Liver (tissue), 3 donors: ENCODE measurements around the gene CDX1.

Experiments used
- EGR1 ChIP-seq, 2 donors: IDR thresholded peaks; 2 replicates each; pipeline ENCODE4 v1.6.1; 2016 to 2018; ENCODE audit warnings: antibody characterized with exemption in 2 of 2, low read depth in 2 of 2
- FOXA1 ChIP-seq: IDR thresholded peaks from 2 replicates; pipeline ENCODE4 v1.6.1; 2016; ENCODE audit warnings: antibody characterized with exemption
- GABPA ChIP-seq, 2 donors: IDR thresholded peaks in 1 of 2; conservative IDR thresholded peaks in 1 of 2; 2 replicates each; pipeline ENCODE4 v1.6.1; 2016; ENCODE audit warnings: antibody characterized with exemption in 2 of 2, mild to moderate bottlenecking in 1 of 2, moderate library complexity in 1 of 2
- MAX ChIP-seq: IDR thresholded peaks from 2 replicates; pipeline ENCODE4 v1.6.1; 2016; ENCODE audit warnings: antibody characterized with exemption
- RAD21 ChIP-seq, 2 donors: IDR thresholded peaks; 2 replicates each; pipeline ENCODE4 v1.6.1; 2016; ENCODE audit warnings: antibody characterized with exemption in 2 of 2, mild to moderate bottlenecking in 2 of 2
- YY1 ChIP-seq: IDR thresholded peaks from 2 replicates; pipeline ENCODE4 v1.6.1; 2016; ENCODE audit warnings: antibody characterized with exemption, mild to moderate bottlenecking
- TF ChIP-seq, protein P1 (sequence below): IDR thresholded peaks from 2 replicates; pipeline ENCODE4 v1.6.1; 2016; ENCODE audit warnings: antibody characterized with exemption, mild to moderate bottlenecking
- TF ChIP-seq, protein P2 (sequence below): fragments of 150-350 bp; IDR thresholded peaks from 2 replicates; pipeline ENCODE4 v1.5.1; 2017; ENCODE audit warnings: improper control_type of control experiment, low read depth, low read length; ENCODE audit not compliant: missing input control
- TF ChIP-seq, protein P3 (sequence below): IDR thresholded peaks from 2 replicates; pipeline ENCODE4 v1.6.1; 2016; ENCODE audit warnings: antibody characterized with exemption
- donor health status: healthy.
- donor health status: healthy.

DNA sequence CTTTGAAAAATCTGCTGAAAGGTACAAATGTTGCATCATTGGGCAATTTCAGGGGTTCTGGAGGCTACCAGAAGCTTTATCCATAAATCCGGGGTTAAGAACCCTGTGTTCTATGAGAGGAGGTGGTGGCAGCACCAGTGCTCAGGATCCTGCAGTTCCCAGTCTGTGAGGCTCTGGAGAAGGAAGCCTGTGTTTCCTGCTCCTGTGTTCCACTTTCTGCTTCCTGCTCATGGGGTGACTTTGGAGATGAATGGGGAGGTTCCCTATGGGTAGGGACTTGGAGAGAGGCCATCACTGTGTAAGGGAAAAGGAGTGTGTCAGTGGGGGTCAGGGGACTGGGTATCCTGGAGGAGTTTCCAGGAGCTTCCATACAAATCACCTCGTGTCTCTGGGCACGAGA lies 2.3 kb downstream of the CDX1 start:
- TF ChIP-seq, protein P1, sequence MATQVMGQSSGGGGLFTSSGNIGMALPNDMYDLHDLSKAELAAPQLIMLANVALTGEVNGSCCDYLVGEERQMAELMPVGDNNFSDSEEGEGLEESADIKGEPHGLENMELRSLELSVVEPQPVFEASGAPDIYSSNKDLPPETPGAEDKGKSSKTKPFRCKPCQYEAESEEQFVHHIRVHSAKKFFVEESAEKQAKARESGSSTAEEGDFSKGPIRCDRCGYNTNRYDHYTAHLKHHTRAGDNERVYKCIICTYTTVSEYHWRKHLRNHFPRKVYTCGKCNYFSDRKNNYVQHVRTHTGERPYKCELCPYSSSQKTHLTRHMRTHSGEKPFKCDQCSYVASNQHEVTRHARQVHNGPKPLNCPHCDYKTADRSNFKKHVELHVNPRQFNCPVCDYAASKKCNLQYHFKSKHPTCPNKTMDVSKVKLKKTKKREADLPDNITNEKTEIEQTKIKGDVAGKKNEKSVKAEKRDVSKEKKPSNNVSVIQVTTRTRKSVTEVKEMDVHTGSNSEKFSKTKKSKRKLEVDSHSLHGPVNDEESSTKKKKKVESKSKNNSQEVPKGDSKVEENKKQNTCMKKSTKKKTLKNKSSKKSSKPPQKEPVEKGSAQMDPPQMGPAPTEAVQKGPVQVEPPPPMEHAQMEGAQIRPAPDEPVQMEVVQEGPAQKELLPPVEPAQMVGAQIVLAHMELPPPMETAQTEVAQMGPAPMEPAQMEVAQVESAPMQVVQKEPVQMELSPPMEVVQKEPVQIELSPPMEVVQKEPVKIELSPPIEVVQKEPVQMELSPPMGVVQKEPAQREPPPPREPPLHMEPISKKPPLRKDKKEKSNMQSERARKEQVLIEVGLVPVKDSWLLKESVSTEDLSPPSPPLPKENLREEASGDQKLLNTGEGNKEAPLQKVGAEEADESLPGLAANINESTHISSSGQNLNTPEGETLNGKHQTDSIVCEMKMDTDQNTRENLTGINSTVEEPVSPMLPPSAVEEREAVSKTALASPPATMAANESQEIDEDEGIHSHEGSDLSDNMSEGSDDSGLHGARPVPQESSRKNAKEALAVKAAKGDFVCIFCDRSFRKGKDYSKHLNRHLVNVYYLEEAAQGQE = no peak
- TF ChIP-seq, protein P2, sequence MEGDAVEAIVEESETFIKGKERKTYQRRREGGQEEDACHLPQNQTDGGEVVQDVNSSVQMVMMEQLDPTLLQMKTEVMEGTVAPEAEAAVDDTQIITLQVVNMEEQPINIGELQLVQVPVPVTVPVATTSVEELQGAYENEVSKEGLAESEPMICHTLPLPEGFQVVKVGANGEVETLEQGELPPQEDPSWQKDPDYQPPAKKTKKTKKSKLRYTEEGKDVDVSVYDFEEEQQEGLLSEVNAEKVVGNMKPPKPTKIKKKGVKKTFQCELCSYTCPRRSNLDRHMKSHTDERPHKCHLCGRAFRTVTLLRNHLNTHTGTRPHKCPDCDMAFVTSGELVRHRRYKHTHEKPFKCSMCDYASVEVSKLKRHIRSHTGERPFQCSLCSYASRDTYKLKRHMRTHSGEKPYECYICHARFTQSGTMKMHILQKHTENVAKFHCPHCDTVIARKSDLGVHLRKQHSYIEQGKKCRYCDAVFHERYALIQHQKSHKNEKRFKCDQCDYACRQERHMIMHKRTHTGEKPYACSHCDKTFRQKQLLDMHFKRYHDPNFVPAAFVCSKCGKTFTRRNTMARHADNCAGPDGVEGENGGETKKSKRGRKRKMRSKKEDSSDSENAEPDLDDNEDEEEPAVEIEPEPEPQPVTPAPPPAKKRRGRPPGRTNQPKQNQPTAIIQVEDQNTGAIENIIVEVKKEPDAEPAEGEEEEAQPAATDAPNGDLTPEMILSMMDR = no peak
- TF ChIP-seq, protein P3, sequence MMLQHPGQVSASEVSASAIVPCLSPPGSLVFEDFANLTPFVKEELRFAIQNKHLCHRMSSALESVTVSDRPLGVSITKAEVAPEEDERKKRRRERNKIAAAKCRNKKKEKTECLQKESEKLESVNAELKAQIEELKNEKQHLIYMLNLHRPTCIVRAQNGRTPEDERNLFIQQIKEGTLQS = no peak
- TF ChIP-seq MAX = no peak
- TF ChIP-seq RAD21 (IDR thresholded peaks at IDR 0.05) = no peak
- no peak for TF ChIP-seq EGR1 (IDR thresholded peaks at IDR 0.05; ENCODE audit: low read depth in 2 of 2)
- TF ChIP-seq GABPA (IDR thresholded peaks at IDR 0.05 in 1 of 2, conservative IDR thresholded peaks at IDR 0.05 in 1 of 2) = no peak
- TF ChIP-seq FOXA1 = no peak
- no peak for TF ChIP-seq YY1
